OCI-LY3 (cell line): ENCODE data around the gene DOCK9.

Experiments
- H2AFZ ChIP-seq: fragments of 200-600, 300-600 bp; shearing (Covaris generic); 2 replicates; pipeline ENCODE4 v1.6.0; 2014; ENCODE audit warnings: antibody characterized with exemption, low read depth, low read length
- H3K27ac ChIP-seq: fragments of 200-600, 300-600 bp; sonication (generic); 2 replicates; pipeline ENCODE4 v1.5.1; 2014; ENCODE audit warnings: mild to moderate bottlenecking, low read length, moderate library complexity, mixed read lengths
- H3K27me3 ChIP-seq: fragments of 200-600, 300-600 bp; sonication (generic); 2 replicates; pipeline ENCODE4 v1.6.1; 2014; ENCODE audit warnings: low read depth, low read length, mixed read lengths
- H3K36me3 ChIP-seq: fragments of 200-600, 300-600 bp; sonication (generic); replicated peaks from 2 replicates; pipeline ENCODE3; 2014; ENCODE audit warnings: low read depth, low read length, mixed read lengths
- H3K4me1 ChIP-seq: fragments of 300-600, 200-600 bp; sonication (generic); 2 replicates; pipeline ENCODE4 v1.6.1; 2014; ENCODE audit warnings: low read length, mixed read lengths
- H3K4me2 ChIP-seq: fragments of 200-600, 300-600 bp; sonication (generic); 2 replicates; pipeline ENCODE4 v1.6.1; 2014; ENCODE audit warnings: low read length, mixed read lengths
- H3K4me3 ChIP-seq: fragments of 300-600, 200-600 bp; sonication (generic); 2 replicates; pipeline ENCODE4 v1.5.1; 2014; ENCODE audit warnings: antibody characterized with exemption, mild to moderate bottlenecking, low read length, moderate library complexity
- H3K79me2 ChIP-seq: fragments of 300-600, 200-600 bp; shearing (Covaris generic); 2 replicates; pipeline ENCODE4 v1.6.1; 2014; ENCODE audit warnings: mild to moderate bottlenecking, low read length, mixed read lengths
- H3K9ac ChIP-seq: fragments of 300-600, 200-600 bp; shearing (Covaris generic); 2 replicates; pipeline ENCODE4 v1.6.0; 2014; ENCODE audit warnings: mild to moderate bottlenecking, low read length, moderate library complexity
- H3K9me3 ChIP-seq: fragments of 200-600, 300-600 bp; shearing (Covaris generic); 2 replicates; pipeline ENCODE4 v1.6.1; 2014; ENCODE audit warnings: low read length, mixed read lengths; ENCODE audit not compliant: insufficient read depth
- H4K20me1 ChIP-seq: fragments of 200-600, 300-600 bp; sonication (generic); 2 replicates; pipeline ENCODE4 v1.6.1; 2016; ENCODE audit warnings: low read length, mixed read lengths; ENCODE audit not compliant: insufficient read depth
- EZH2phosphoT487 ChIP-seq: fragments of 200-600 bp; shearing (Covaris generic); IDR thresholded peaks from 2 replicates; pipeline ENCODE4 v1.6.1; 2018; ENCODE audit warnings: antibody characterized with exemption, mixed run types, low read depth
- TF ChIP-seq, protein P1 (sequence below): fragments of 200-600, 300-600 bp; sonication (generic); IDR thresholded peaks from 2 replicates; pipeline ENCODE4 v1.5.1; 2014; ENCODE audit warnings: antibody characterized with exemption, low read length, low read depth

The DOCK9 gene

DNA sequence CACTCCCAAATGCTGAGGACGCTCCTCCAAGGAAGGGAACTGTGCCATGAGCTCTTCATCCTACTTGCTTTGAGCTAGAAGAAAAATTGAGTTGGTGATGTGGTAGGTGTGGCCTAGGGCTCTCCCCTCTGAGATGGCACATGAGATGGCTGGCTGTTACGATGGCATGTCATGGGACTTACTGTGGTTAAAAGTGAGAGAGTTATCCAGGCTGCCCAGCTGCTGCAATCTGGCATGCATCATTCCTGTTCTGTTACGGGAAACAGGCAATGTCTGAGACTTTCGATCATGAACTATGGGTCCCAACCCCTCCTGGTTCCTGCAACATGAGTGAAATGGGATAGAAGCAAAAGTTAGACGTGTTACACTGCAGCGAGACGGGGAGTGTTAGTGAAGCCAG is 132.1 kb downstream of the DOCK9 start:
- Histone ChIP-seq H4K20me1 (no peaks in the 10 kb centered on the region; the same call in 1 of the 2 replicates), H3K27me3 (no peaks in the 10 kb centered on the region), H3K9me3 (no peaks in the 10 kb centered on the region), H3K4me1 (0 out of 2 replicates have a peak, but pooled peaks cover 3% of the 10 kb centered on the region), H3K4me3 (no peak overlapping the region), H3K9ac (no peak overlapping the region), H2AFZ (no peak overlapping the region), H3K27ac (no peak overlapping the region), H3K4me2 (no peak overlapping the region), H3K79me2 (no peaks in the 10 kb centered on the region), H3K36me3 (no peaks in the 10 kb centered on the region)
- TF ChIP-seq EZH2phosphoT487: no peak
- TF ChIP-seq, protein P1, sequence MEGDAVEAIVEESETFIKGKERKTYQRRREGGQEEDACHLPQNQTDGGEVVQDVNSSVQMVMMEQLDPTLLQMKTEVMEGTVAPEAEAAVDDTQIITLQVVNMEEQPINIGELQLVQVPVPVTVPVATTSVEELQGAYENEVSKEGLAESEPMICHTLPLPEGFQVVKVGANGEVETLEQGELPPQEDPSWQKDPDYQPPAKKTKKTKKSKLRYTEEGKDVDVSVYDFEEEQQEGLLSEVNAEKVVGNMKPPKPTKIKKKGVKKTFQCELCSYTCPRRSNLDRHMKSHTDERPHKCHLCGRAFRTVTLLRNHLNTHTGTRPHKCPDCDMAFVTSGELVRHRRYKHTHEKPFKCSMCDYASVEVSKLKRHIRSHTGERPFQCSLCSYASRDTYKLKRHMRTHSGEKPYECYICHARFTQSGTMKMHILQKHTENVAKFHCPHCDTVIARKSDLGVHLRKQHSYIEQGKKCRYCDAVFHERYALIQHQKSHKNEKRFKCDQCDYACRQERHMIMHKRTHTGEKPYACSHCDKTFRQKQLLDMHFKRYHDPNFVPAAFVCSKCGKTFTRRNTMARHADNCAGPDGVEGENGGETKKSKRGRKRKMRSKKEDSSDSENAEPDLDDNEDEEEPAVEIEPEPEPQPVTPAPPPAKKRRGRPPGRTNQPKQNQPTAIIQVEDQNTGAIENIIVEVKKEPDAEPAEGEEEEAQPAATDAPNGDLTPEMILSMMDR: no peak

DNA sequence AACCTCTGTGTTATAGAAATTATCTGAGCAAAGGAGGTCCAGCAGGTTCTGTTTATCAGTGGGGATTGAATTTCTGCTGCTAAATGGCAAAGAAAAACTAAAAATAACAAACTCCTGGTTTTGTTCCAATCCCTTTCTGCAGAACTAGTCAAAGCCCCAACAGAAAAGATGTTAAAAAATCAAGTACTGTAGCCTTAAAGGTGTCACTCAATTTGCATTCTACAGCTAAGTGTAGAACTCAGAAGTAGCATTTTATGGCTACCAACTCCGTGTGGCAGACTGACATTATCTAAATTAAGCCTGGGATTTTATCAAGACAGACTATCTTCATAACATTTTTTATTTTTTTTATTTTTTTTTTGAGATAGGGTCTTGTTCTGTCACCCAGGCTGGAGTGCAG is 133.8 kb downstream of the DOCK9 start:
- H3K4me2 ChIP-seq: no peak overlapping the region
- TF ChIP-seq EZH2phosphoT487: no peak
- TF ChIP-seq, protein P1: no peak
- no peak overlapping the region for H3K4me3 ChIP-seq
- no peak overlapping the region for H2AFZ ChIP-seq
- H3K4me1 ChIP-seq: 0 out of 2 replicates have a peak, but pooled peaks cover 6% of the 10 kb centered on the region
- no peaks in the 10 kb centered on the region for H3K36me3 ChIP-seq
- no peaks in the 10 kb centered on the region for H3K27me3 ChIP-seq
- no peaks in the 10 kb centered on the region; the same call in 1 of the 2 replicates for H4K20me1 ChIP-seq
- H3K9ac ChIP-seq: no peak overlapping the region
- H3K9me3 ChIP-seq: no peaks in the 10 kb centered on the region
- H3K79me2 ChIP-seq: no peaks in the 10 kb centered on the region
- no peak overlapping the region for H3K27ac ChIP-seq

DNA sequence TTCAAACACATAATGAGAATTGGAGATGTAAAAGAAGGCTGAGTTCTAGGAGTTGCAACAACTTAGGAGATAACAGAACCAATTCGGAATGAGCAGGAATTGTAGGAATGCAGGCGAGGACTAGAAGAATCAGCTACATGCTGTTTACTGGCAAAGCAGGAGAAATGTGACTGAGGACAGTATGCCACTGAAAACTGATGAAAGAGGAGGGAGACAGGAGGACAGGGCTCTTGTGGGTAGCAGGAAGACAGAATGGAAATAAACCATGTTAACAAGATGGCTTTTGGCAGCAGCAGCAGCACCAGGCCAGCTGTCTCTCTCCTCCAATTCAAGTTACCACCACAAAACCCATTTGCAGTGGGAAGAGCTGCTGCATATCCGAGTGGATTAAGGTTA is 134.4 kb downstream of the DOCK9 start:
- no peaks in the 10 kb centered on the region for H3K36me3 ChIP-seq
- no peak overlapping the region for H3K9ac ChIP-seq
- 0 out of 2 replicates have a peak, but pooled peaks cover 6% of the 10 kb centered on the region for H3K4me1 ChIP-seq
- H3K27ac ChIP-seq: no peak overlapping the region
- no peak overlapping the region for H2AFZ ChIP-seq
- H4K20me1 ChIP-seq: no peaks in the 10 kb centered on the region; the same call in 1 of the 2 replicates
- no peaks in the 10 kb centered on the region for H3K27me3 ChIP-seq
- no peaks in the 10 kb centered on the region for H3K9me3 ChIP-seq
- TF ChIP-seq, protein P1: no peak
- no peak for TF ChIP-seq EZH2phosphoT487
- no peaks in the 10 kb centered on the region for H3K79me2 ChIP-seq
- no peak overlapping the region for H3K4me2 ChIP-seq
- no peak overlapping the region for H3K4me3 ChIP-seq

DNA sequence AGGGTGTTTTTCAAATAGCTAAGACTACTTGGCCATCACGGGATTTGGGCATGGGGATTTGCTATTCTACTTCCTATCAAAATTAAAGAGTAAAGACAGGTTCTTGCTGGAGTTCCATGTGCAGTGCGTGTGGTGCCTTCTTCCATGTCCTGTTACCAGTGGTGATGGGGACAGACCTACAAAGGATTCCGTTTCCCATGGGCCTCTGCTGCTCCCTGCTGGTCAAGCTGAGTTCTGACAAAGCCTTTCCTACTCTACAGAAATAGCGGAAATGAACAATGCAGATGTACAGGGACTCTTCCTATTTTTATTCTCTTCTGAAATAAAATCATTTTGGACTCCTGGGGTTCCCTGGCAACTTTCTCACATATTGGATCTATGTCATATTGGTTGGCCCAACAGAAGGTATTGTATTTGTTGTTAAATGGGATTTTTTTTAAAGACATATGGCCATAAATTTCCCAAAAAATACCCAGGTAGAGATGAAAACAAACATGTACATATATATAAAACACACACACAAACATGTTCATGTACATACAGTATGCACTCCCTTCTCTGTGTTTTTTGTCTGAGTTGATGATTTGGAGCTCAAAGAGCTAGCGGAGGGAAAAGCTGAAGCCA is 134.9 kb downstream of the DOCK9 start:
- no peak overlapping the region for H3K4me2 ChIP-seq
- no peaks in the 10 kb centered on the region for H3K9me3 ChIP-seq
- no peaks in the 10 kb centered on the region for H3K36me3 ChIP-seq
- 0 out of 2 replicates have a peak, but pooled peaks cover 6% of the 10 kb centered on the region for H3K4me1 ChIP-seq
- H3K27me3 ChIP-seq: no peaks in the 10 kb centered on the region
- H4K20me1 ChIP-seq: no peaks in the 10 kb centered on the region; the same call in 1 of the 2 replicates
- H3K4me3 ChIP-seq: no peak overlapping the region
- no peak overlapping the region for H2AFZ ChIP-seq
- no peak for TF ChIP-seq EZH2phosphoT487
- TF ChIP-seq, protein P1: peak; percentile 95
- H3K9ac ChIP-seq: no peak overlapping the region
- no peaks in the 10 kb centered on the region for H3K79me2 ChIP-seq
- H3K27ac ChIP-seq: no peak overlapping the region
